Stimulated activated effector memory CD8-positive, alpha-beta T cell treated with anti-CD3 and anti-CD28 coated beads, Interleukin-12 subunit alpha, Interleukin-12 subunit beta, amount 100 ng/mL, for 72 hours (primary cell): ENCODE results near the gene LBH.
A peak's percentile ranks its signal among the peaks of the same experiment; 100 is the strongest.

Experiments
- ATAC-seq: fragments of 150-1000 bp; cut with Tn5 transposase; 2 replicates; pipeline ENCODE4 v1.10.0; 2021
- DNase-seq, 2 donors: peaks; one replicate each; pipeline ENCODE4 v3.0.0; 2021 to 2022; ENCODE audit warnings: low spot score in 2 of 2
- H3K27ac Mint-ChIP-seq: one replicate; pipeline ENCODE4 v1.8.0; 2022; ENCODE audit warnings: mild to moderate bottlenecking, mixed read lengths
- H3K36me3 Mint-ChIP-seq: one replicate; pipeline ENCODE4 v1.8.0; 2022; ENCODE audit warnings: mild to moderate bottlenecking, mixed read lengths
- H3K4me1 Mint-ChIP-seq: one replicate; pipeline ENCODE4 v1.8.0; 2022; ENCODE audit warnings: mixed read lengths
- H3K4me3 Mint-ChIP-seq: one replicate; pipeline ENCODE4 v1.8.0; 2022; ENCODE audit warnings: mild to moderate bottlenecking, mixed read lengths
- H3K9me3 Mint-ChIP-seq: one replicate; pipeline ENCODE4 v1.8.0; 2022; ENCODE audit warnings: mixed read lengths

The LBH gene

DNA sequence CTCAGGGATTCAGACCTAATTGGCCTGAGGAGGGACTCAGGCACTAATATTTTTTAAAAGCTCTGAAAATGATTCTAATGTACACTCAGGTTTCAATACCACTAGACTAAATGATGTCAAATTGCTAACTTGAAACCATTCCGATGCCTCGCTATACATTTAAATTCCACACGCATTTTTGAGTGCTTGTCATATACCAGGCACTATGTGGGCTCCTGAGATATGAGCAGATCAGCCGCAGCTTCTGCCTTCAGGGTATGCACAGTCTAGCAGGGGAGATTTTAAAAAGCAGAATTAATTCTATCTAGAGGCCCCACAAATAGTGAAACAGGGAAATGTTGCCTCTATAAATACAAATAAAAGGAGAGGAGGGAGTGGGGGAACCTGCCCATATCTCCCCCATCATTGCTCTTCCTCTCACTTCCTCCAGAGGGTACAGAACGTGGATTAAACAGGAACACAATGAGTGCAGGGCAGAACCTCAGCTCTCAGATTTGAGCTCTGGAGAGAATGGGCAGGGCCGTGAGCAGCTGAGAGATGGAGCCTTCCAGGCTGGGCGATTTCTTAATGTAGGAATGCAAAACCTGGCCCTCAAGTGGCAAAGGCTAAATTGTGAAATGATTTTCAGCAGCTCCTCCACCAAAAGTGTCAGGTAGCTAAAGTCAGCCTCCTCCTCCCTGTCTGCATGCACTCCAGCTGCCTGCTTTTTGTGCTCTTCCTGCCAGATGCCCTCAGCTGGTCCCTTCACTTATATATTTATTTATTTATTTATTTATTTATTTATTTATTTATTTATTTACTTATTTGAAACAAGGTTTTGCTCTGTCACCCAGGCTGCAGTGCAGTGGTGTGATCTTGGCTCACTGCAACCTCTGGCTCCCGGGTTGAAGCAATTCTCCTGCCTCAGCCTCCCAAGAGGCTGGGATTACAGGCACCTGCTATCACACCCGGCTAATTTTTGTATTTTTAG lies 24.6 kb upstream of the LBH start:
- Mint-ChIP-seq H3K4me1 (peaks cover 17% of the 10 kb centered on the region), H3K27ac (no peak overlapping the region), H3K4me3 (no peak overlapping the region), H3K9me3 (no peaks in the 10 kb centered on the region), H3K36me3 (no peaks in the 10 kb centered on the region)
- DNase-seq (no peak), ATAC-seq (no peak)

DNA sequence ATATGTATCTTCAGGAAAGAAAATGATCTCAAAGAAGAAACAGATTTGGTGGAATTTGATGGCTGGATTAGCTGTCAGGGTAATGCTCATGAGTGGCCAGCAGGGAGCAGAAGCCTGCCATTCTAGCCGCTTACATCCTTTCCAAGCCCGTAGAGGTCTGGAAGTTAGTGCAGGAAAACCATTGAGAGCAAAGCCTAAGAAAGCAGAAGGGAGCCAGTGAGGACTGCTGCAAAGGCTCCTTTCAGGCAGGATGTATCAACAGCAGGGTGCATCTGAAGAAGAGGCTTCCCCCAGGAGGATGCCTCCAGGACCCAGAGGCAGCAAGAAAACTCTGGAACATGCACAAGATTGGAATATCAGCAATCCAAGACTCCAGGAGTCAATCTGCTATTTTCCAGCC lies 22.9 kb upstream of the LBH start:
- ATAC-seq (no peak), DNase-seq (peak in 1 of 2 donors; percentile 59)
- peak overlapping the region; percentile 92 for H3K27ac Mint-ChIP-seq
- no peaks in the 10 kb centered on the region for H3K36me3 Mint-ChIP-seq
- peaks cover 17% of the 10 kb centered on the region for H3K4me1 Mint-ChIP-seq
- H3K4me3 Mint-ChIP-seq: no peak overlapping the region
- no peaks in the 10 kb centered on the region for H3K9me3 Mint-ChIP-seq

DNA sequence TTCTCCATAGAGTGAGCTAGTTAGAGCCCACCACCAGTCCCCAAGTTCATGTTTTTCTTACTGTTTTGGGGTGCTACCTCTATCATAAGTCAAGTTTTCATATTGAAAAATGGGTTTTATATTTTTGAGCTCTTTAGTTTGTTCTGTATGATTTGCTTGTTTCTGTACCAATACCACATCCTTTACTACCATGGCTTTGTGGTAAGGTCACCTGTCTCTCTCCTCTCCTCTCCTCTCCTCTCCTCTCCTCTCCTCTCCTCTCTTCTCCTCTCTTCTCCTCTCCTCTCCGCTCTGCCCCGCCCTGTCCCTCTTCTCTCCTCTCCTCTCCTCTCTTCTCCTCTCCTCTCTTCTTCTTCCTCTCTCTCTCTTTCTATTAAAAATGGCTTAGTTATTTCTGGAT lies 22.1 kb upstream of the LBH start:
- H3K27ac Mint-ChIP-seq: peak overlapping the region; percentile 92
- peak; percentile 63 for ATAC-seq
- H3K4me3 Mint-ChIP-seq: peak overlapping the region; percentile 19

DNA sequence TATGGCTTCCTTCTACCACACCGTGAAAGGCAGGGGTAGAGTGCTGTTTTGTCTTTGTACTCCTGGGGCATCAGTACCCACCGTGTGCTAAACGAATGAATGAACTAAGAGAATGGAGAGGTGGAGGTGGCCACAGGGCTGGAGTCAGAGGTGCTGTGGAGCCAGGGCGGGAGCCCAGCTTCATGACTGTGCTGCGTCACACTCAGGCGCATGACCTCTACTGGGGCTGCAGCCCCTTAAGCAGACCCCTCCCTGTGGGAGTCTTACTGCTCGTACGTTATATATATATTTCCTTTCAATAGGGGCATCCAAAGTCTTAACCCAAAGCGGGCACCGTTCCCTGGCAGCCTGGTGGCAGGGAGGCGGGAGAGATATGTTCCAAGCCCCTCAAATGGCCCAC lies 18.0 kb upstream of the LBH start:
- no peaks in the 10 kb centered on the region for H3K9me3 Mint-ChIP-seq
- peaks cover 23% of the 10 kb centered on the region for H3K4me1 Mint-ChIP-seq
- no peaks in the 10 kb centered on the region for H3K36me3 Mint-ChIP-seq
- DNase-seq: no peak
- H3K27ac Mint-ChIP-seq: no peak overlapping the region
- no peak for ATAC-seq
- no peak overlapping the region for H3K4me3 Mint-ChIP-seq

More for the DNA sequence above, 22.1 kb upstream of the LBH start:
- DNase-seq: no peak
- Mint-ChIP-seq H3K9me3 (no peaks in the 10 kb centered on the region), H3K4me1 (peaks cover 17% of the 10 kb centered on the region), H3K36me3 (no peaks in the 10 kb centered on the region)

DNA sequence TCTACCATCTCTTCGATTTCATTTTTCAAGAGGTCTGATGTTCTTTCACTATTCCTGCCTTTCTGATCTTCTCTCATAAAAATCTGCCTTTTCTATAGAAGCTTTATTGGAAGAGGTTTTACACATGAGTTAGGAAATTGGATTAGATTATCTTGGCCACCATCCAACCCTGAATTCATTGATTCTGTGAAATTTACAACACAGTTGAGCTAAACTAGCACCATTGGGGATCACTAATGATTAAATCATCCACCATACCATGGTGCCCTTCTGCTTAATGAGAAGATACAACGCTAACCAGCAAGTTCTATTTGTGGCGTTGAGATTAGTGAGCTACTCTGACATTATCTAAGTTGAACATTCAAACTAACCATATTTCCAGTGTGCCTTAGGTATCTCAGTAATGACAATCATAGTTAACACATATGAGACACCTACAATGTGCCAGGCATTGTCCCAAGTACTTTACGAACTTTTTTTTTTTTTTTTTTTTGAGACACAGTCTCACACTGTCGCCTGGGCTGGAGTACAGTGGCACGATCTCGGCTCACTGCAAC lies 17.3 kb upstream of the LBH start:
- peaks cover 16% of the 10 kb centered on the region for H3K4me1 Mint-ChIP-seq

DNA sequence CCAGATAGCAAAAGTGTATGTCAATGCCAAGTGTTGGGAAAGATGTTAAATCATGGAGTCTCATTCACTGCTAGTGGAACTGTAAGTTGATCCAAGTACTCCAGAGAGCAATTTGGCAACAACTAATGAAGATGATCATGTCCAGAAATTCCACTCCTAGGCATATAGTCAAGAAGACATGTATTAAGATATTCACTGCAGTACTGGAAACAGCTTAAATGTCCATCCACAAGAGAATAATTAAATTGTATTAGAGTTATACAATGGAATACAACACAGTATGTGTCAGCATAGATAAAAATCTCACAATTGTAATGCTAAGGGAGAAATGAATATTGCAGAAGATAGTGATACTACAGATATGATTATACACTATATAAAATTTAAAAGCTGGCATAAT lies 15.2 kb upstream of the LBH start:
- DNase-seq: no peak
- no peaks in the 10 kb centered on the region for H3K36me3 Mint-ChIP-seq

More for the DNA sequence above, 17.3 kb upstream of the LBH start:
- Mint-ChIP-seq H3K36me3 (no peaks in the 10 kb centered on the region), H3K4me3 (no peak overlapping the region), H3K9me3 (no peaks in the 10 kb centered on the region), H3K27ac (no peak overlapping the region)
- no peak for DNase-seq
- no peak for ATAC-seq

DNA sequence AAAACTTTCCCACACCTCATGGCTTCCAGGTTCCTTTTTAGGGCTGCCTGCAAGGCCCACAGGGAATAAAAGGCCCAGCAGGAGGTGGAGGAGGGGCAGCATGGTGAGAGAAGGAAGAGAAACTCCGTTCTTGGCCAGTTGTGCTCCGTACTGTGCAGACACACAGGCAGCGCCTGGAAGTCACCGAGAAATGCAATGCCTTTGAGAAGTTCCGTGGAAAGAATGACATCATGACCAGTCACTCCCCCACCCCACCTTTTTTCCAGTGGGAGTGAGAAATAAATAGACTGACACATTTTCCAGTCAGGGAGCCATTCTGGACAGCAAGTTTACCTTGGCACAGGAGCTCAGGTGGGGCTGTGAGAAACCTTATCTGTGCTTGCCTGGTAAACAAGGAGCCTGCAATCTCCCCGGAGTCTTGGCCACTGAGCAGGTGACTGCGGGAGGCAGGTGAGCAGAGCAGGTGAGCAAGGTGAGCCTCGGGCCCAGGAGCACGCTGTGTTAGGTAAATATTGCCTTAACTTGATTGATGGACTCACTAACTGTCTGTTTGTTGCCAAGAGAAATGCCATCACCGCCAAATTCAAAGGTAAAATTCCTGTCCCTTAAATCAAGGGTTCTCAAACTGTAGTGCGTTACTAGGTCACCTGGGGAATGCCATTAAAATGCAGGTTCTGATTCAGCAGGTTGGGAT lies 13.5 kb upstream of the LBH start:
- no peaks in the 10 kb centered on the region for H3K36me3 Mint-ChIP-seq
- no peak for ATAC-seq
- no peaks in the 10 kb centered on the region for H3K9me3 Mint-ChIP-seq
- H3K4me1 Mint-ChIP-seq: peaks cover 22% of the 10 kb centered on the region
- DNase-seq: no peak
- no peak overlapping the region for H3K4me3 Mint-ChIP-seq
- no peak overlapping the region for H3K27ac Mint-ChIP-seq

More for the DNA sequence above, 15.2 kb upstream of the LBH start:
- Mint-ChIP-seq H3K27ac (no peak overlapping the region), H3K4me3 (no peak overlapping the region), H3K9me3 (no peaks in the 10 kb centered on the region), H3K4me1 (peaks cover 10% of the 10 kb centered on the region)
- ATAC-seq: peak; percentile 75

DNA sequence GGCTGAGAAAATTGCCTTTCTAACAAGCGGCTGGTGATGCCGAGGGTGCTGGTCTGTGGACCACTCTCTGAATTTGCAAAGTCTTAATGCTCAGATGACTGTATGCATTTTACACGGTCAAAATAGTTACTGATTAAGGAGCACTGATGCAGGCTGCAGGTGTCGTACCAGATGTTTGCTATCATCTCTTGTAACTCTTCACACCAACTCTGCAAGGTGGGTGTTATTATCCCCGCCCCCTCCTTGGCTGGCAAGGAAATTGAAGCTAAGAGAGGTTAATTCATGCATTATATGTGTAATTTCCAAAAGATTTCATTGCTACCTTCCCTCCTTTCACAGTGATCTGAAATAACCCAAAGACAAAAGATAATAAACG lies 13.0 kb upstream of the LBH start:
- Mint-ChIP-seq H3K9me3 (no peaks in the 10 kb centered on the region), H3K4me3 (no peak overlapping the region), H3K36me3 (no peaks in the 10 kb centered on the region), H3K27ac (no peak overlapping the region), H3K4me1 (peaks cover 28% of the 10 kb centered on the region)
- DNase-seq (no peak), ATAC-seq (no peak)

DNA sequence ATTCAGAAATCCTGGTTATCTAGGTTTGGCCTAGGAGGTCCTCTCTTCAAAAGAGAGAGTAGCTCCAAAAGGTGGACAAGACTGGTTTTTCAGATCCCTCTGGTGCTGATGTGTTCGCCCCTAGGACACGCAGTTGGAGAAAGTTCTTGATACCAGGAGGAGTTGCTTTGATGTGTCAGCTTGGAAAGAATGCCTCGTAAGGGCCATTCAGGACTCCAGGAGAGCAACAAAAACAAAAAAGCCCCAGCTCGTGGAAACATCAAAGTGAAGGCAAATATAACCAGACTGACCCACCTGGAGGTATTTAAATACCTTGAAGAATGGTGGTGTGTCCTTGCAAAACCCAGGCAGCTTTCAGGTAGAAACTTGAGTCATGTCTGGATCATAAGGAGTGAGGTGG lies 12.5 kb upstream of the LBH start:
- Mint-ChIP-seq H3K4me3 (no peak overlapping the region), H3K9me3 (no peaks in the 10 kb centered on the region), H3K4me1 (peaks cover 32% of the 10 kb centered on the region), H3K36me3 (no peaks in the 10 kb centered on the region), H3K27ac (no peak overlapping the region)
- ATAC-seq (no peak), DNase-seq (no peak)

DNA sequence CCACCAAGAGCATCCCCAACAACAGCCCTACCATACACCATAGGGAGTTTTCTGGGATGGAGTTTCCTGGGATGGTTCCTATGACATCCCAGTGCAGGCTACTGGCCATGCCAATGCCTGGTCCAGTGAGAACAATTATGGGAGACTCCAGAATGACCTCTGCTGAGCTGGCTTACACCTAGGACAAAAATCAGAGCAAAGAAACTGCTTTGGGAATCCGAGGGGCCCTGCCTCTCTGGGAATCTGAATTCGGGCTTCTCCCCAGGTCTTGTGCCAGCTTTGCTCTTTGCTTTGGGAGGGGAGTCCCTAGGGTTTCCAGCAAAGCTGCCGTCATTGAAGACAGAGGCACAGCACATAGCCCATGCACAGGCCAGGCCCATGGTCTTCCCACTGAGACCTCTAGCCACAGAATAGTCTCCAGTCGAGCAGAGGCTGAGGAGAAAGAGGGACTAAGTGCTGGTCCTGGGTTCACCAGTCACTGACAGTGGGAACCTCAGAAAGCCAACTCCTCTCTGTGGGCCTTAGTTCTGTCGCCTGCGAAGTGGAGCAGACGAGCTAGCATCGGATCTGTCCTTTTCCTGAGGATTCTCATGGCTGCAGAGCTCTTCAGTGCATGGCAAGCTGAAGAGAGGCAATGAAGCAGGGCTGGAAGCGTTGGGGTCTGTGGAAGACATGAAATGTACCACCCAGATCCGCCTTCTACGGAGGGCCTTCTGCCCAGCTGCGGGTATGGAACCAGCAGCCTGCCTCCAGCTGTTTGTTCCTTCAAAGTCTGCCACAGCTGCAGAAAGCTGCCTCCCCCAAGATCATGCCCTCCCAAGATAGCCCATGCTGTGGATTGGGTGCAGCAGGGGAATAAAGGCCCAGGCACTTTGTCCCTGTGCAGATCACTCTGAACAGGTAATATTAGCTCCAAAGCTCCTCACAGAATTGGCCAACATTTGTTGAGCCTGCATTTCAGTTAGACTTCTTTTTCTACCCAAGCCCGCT lies 11.2 kb upstream of the LBH start:
- H3K4me1 Mint-ChIP-seq: peaks cover 41% of the 10 kb centered on the region
- H3K36me3 Mint-ChIP-seq: no peaks in the 10 kb centered on the region
- H3K27ac Mint-ChIP-seq: no peak overlapping the region

DNA sequence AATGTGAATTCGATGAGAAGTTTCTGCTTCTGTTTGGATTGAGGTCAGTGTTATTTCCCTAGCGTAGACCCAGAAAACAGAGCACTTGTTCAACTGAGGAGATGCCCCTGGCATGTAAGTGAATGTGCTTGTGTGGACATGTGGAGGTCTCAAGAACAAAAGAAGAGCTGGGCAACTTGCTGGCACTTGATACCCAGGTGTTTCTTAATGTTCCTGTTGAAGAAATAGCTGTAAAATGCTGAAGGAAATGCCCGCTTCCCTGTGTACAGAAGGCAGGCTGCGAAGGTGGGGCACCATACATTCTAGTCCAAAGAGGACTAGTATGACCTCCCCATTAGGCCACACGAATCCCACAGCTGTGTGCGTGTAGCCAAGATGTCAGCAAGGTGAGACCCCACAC lies 9.8 kb upstream of the LBH start:
- Mint-ChIP-seq H3K4me3 (no peak overlapping the region), H3K9me3 (no peaks in the 10 kb centered on the region), H3K36me3 (no peaks in the 10 kb centered on the region), H3K4me1 (peaks cover 54% of the 10 kb centered on the region), H3K27ac (peak overlapping the region; percentile 99)
- DNase-seq (no peak), ATAC-seq (no peak)

More for the DNA sequence above, 11.2 kb upstream of the LBH start:
- Mint-ChIP-seq H3K4me3 (no peak overlapping the region), H3K9me3 (no peaks in the 10 kb centered on the region)
- ATAC-seq (no peak), DNase-seq (no peak)

DNA sequence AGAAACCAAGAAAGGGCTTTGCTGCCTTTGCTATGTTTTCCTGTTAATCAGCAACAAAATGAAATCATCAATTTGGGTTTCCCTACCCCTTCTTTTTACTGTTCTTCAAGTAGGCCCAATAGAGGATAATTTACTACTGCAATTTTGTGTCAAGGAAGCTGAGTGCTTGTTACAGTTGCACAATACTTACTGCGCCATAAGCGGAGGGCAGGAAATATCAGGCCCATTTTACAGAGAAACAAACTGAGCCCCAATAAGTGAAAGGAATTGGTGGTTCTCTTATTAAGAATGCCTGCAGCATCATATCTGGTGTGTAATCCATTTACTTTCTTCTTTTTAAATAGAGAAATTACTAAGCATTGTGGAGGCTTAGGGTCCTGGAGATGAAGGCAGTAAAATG lies 9.3 kb upstream of the LBH start:
- Mint-ChIP-seq H3K36me3 (no peaks in the 10 kb centered on the region), H3K9me3 (no peaks in the 10 kb centered on the region), H3K4me3 (no peak overlapping the region), H3K27ac (peak overlapping the region; percentile 99), H3K4me1 (peaks cover 54% of the 10 kb centered on the region)
- ATAC-seq: no peak
- no peak for DNase-seq

DNA sequence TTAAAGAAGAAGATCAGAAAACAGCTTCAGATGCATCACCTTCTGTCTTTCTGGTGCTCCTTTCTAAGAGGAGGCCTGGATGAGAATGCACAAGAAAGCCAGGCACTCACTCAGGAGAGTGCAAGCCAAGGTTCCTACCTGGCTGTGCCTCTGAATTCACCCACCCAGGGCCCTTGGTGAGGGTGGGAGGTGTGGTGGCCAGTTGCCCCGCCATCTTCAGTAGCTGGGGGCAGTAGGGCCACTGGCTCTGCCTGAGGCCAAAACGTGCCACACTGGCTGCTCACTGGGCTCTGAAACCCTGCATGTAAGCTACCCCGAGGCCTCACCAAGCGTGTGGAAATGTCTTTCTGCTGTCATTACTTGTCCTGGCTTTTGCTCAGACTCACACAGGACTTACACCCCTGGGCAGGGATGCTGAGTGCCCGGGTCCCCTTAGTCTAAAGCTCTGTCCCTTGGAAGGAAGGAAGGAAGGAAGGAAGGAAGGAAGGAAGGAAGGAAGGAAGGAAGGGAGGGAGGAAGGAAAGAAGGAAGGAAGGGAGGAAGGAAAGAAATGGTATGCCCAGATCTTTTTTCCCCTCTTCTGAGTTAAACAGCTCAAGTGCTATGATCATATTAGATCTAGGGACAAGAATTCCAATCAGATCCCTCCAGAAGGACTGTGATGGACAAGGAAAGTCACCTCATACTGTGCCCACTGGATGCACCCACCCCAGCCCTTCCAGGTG lies 8.5 kb upstream of the LBH start:
- H3K4me3 Mint-ChIP-seq: peak overlapping the region; percentile 92
- no peaks in the 10 kb centered on the region for H3K36me3 Mint-ChIP-seq
- no peak for ATAC-seq
- no peak for DNase-seq
- no peaks in the 10 kb centered on the region for H3K9me3 Mint-ChIP-seq
- H3K27ac Mint-ChIP-seq: peak overlapping the region; percentile 99
- H3K4me1 Mint-ChIP-seq: peaks cover 62% of the 10 kb centered on the region

DNA sequence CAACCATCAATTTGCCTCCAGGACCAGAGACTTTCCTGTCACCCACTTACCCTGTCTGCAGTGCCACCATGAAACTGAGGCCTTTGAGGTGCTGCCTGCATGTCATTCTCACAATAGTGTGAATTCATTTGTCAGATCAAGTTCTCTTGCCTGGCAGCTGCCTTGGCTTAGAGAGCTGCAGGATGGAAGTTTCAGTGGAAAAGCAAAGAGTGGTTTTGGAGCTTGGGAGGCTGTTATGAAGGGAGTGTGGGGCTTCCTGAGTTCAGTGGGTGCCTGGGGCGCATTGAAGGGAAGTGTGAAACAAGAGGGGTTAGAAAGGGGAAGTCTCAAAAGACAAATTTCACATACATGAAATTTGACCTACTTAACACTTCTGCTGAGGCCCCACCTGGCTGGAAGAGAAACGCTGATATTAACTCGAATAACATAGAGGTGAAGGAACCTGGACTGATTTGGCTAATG lies 7.9 kb upstream of the LBH start:
- Mint-ChIP-seq H3K27ac (peak overlapping the region; percentile 99), H3K36me3 (no peaks in the 10 kb centered on the region), H3K4me3 (peak overlapping the region; percentile 92), H3K4me1 (peaks cover 68% of the 10 kb centered on the region), H3K9me3 (no peaks in the 10 kb centered on the region)
- DNase-seq: no peak
- peak; percentile 4 for ATAC-seq
